NCI-H2171 treated with DMSO at 0.1 percent for 48 hours (cell line): ENCODE data around the gene GTSF1L.

ENCODE experiments used
- DNase-seq: peaks from one replicate; lab custom pipeline; 2025; lab: John Stamatoyannopoulos, UW

GTSF1L gene

GRCh38 chr20:43746344-43747137 lies 19.7 kb upstream of the GTSF1L start:
- peak; percentile 77 for DNase-seq

- peak; percentile 32 for DNase-seq
These were observed 18.3 kb upstream of the GTSF1L start for GRCh38 chr20:43744966-43745730.

- no peak for DNase-seq
These were observed 17.4 kb upstream of the GTSF1L start for GRCh38 chr20:43744151-43744611.

DNA sequence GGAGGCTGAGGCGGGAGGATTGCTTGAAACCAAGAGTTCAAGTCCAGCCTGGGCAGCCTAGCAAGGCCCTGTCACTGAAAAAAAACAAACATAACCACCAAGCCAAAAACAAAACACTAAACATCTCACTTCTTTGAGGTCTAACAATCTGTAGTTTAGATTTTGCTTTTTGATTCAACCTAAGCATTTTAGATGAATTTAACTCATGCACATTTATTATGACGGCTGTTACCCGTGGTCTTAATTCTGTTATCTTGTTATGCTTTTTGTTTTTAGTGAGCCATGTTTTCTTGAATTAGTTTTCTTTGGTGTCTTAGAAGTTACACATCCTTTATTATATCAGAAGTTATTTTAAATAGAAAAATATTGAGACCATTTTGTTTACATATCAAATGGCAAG lies 13.8 kb upstream of the GTSF1L start:
- no peak for DNase-seq

DNA sequence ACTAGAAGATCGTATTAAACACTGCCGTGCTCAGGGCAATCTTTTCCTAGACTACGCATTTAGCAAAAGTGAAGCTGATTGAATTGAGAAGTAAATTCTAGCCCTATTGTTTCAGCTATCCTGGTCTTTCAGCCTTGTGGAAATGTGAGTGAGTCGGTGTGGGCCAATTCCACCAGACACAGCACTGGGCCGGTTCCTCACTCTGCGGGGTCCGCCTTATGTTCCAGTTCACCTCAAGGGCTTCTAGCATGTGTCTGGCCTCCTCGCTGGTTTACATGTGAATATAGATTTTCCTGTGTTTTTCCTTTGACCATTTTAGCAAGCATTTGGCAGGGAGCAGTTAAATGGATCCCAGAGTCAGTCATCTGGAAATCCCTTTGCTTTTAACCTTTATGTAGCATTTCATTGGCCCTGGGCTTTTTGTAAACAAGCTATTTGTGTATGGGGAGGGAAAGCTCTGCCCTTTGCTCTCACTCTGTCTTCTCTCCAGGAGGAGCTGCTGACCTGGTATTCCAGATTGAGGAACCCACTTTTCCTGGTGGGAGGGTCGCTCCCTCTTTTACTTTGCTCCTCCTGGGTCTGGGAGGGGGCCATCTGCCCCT lies 12.4 kb upstream of the GTSF1L start:
- DNase-seq: no peak

DNA sequence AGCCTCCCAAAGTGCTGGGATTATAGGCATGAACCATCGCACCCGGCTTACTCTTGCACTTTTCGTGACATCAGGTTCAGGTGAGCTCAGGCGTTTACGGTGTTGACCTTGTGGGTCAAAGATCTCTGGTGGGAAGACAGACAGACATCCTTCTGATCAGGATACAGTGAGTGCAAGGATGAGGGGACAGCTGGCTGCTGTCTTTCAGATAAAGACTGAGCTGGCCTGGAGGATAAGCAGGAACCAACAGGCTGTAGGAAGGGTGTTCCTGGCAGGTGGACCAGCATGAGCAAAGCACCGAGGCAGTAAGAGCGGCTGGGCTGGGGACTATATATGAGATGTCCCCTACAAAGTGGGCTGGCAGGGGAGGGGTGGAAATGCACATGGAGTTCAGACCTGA lies 11.1 kb upstream of the GTSF1L start:
- no peak for DNase-seq

GRCh38 chr20:43736588-43737158 lies 9.9 kb upstream of the GTSF1L start:
- DNase-seq: no peak

DNA sequence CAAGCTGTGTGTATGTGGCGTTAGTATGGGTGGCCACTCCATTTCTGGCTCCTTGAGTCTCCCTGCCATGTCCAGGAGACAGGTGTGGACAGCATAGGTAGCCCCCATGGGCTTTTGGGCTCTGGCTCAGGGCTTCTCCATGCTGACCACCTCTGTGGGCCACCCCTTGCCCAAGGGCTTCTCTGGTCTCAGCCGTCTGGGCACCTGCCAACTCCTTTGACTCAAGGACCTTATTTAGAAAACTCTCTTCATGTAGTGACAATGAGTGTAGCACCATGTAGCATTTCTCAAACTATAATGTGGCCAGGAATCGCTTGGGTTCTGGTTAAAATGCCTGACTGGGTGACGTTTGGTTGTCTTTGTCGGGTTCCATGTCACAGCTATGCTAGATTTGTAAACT lies 5.1 kb upstream of the GTSF1L start:
- DNase-seq: no peak

- no peak for DNase-seq
These were observed 4.7 kb upstream of the GTSF1L start for GRCh38 chr20:43731469-43731868.

GRCh38 chr20:43728686-43729255 lies 2.0 kb upstream of the GTSF1L start:
- no peak for DNase-seq

DNA sequence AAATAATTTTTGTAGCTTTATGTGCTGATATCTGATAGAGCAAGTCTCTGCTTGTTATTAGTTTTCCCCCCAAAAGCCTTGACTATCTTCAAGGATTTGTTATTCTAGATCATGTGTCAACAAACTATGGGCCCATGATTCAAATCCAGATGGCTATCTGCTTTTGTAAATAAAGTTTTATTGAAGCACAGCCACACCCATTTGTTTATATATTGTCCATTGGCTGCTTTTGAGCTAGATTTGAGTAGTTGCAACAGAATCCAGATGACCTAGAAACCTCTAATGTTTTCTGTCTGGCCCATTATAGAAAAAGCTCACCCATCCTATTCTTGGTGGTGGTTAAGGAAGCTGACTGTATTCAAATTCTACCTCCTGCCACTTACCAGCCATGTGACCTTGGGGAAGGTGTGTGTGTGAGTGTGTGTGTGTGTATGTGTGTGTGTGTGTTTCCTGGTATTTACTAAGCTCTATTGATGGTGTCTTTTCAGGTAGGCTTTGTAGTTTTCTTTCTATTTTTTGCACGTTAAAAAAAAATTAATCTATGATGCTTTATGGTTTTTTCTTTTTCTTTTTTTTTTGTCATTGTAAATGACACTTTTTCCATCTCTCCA lies 1.3 kb upstream of the GTSF1L start:
- no peak for DNase-seq

GRCh38 chr20:43726333-43726732 lies 469 bp downstream of the GTSF1L start:
- DNase-seq: no peak

- DNase-seq: no peak
These were observed 1.1 kb downstream of the GTSF1L start for GRCh38 chr20:43725666-43726065.

DNA sequence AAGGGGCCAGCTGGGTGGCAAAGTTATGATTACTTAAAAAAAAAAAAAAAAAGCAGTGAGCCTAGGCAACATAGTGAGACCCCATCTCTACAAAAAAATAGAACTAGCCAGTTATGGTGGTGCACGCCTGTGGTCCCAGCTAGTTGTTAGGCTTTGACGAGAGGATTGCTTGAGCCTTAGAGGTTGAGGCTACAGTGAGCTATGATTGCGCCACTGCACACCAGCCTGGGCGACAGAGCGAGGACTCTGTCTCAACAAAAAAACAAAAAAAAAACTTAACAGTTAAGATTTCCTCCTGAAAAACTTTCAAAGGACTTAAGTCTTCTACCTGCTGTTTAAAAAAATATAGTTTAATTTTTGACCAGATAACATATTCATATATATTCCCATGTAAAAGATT lies 2.4 kb downstream of the GTSF1L start:
- no peak for DNase-seq

- no peak for DNase-seq
These were observed 3.1 kb downstream of the GTSF1L start for GRCh38 chr20:43723735-43724134.

DNA sequence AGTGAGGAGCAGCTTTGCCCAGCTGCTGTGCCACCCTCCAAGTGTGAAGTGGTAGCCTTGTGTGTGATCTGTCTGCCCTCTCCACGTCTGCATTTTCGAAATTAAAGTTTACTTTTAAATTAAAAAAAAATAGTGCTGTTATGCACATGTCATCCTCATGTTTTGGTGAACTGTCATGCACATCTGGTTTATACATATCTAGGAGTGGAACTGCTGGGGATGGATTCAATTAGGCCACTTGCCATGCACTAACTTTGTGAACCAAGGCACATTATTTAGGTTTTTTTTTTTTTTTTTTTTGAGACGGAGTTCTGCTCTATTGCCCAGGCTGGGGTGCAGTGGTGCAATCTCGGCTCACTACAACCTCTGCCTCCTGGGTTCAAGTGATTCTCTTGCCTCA lies 3.6 kb downstream of the GTSF1L start:
- DNase-seq: no peak

DNA sequence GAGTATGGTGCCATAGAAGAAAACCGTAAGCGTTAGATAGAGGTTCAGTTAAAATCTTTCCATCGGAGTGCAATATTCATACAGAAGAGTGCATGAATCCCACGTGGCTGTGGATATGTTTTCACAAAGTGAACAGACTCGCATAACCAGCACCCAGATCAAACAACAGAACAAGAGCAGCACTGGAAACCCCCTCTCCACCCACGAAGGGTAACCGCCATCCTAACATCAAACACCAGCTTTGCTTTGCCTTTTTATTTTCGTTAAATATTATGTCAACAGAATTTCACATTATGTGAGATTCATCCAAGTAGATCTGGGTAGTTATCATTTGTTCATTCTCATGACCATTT lies 4.7 kb downstream of the GTSF1L start:
- no peak for DNase-seq

GRCh38 chr20:43721429-43722152 lies 5.2 kb downstream of the GTSF1L start:
- peak; percentile 92 for DNase-seq

- no peak for DNase-seq
These were observed 5.7 kb downstream of the GTSF1L start for GRCh38 chr20:43721097-43721428.

DNA sequence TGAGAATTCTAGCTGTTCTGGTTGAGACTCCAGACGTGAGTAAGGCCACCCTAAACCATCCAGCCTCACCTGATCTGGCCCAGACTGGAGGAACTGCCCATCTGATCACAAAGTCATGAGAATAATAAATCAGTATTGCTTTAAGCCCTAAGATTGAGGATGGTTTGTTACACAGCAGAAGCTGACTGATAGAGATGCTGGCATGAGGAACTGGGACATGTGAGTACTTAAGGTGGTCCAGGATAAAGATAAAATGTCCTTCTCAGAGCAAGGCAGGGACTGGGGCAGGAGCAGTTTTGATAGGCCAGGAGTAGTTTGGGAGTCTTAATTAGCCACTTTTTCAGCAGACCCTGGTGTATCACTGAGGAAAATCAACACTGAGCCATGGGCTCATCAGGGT lies 6.8 kb downstream of the GTSF1L start:
- DNase-seq: no peak

GRCh38 chr20:43717616-43717995 lies 9.2 kb downstream of the GTSF1L start:
- DNase-seq: no peak
